Mucosa of descending colon (tissue), 3 donors: ENCODE data around the gene CCDC186. TPM values are rescaled to one million over a fixed set of nuclear protein-coding genes. Genes with fewer than 3 reads are reported as not detected.
"Not testable (repeated sequence)": the region's sequence is repeated elsewhere in the genome, so short reads cannot be mapped to it uniquely, and the experiment has no call there.

Experiments
- ATAC-seq: fragments of 200-7000 bp; cut with Tn5 transposase; one replicate; pipeline ENCODE4 v1.9.1; 2020; ENCODE audit warnings: mild to moderate bottlenecking, moderate library complexity
- DNase-seq, 3 donors: peaks; one replicate each; pipeline ENCODE4 v3.0.0-alpha.2; 2020
- H3K36me3 ChIP-seq: fragments of 200-600 bp; one replicate; pipeline ENCODE4 v1.8.0; 2021; ENCODE audit warnings: low read depth, mild to moderate bottlenecking
- H3K4me1 ChIP-seq: fragments of 200-600 bp; one replicate; pipeline ENCODE4 v1.8.0; 2021; ENCODE audit warnings: low read depth, mild to moderate bottlenecking
- H3K4me3 ChIP-seq: fragments of 200-600 bp; one replicate; pipeline ENCODE4 v1.8.0; 2021; ENCODE audit warnings: mild to moderate bottlenecking
- H3K9me3 ChIP-seq: fragments of 200-600 bp; one replicate; pipeline ENCODE4 v1.8.0; 2021; ENCODE audit warnings: mild to moderate bottlenecking
- CTCF ChIP-seq: fragments of 200-600 bp; IDR thresholded peaks from one replicate; pipeline ENCODE4 v1.8.0; 2022; ENCODE audit warnings: antibody characterized with exemption, mild to moderate bottlenecking
- intact Hi-C, 2 donors: fragments of 100-400 bp; cut with DNase I in 1 of 2; cut with micrococcal nuclease in 1 of 2; formaldehyde crosslinking; loops; one replicate each; pipeline versions ENCODE4 v1.11.0 to v1.11.1; 2022; cut with DNase I, micrococcal nuclease
- total RNA-seq, 3 donors: library from RNA; stranded (reverse); fragmentation: NEBNext Ultra II Directional in 2 of 3; extraction: Animal tissue kit (Norgen Biotek cat#: 25700) in 2 of 3; gene quantifications; one replicate each; pipeline versions ENCODE4 v1.2.1 to v1.2.4, GENCODE V29; 2021 to 2023
- donor health status: DM: no; HTN: no; CAD: no; lungs with moderate emphysema.
- donor health status: DM: no; HTN: no; CAD: no.
- donor health status: DM: no; HTN: yes; CAD: no.

The CCDC186 gene
- total RNA-seq, 3 donors from 2014 or later: 36.4 to 54.8 (median 53.6) TPM

DNA sequence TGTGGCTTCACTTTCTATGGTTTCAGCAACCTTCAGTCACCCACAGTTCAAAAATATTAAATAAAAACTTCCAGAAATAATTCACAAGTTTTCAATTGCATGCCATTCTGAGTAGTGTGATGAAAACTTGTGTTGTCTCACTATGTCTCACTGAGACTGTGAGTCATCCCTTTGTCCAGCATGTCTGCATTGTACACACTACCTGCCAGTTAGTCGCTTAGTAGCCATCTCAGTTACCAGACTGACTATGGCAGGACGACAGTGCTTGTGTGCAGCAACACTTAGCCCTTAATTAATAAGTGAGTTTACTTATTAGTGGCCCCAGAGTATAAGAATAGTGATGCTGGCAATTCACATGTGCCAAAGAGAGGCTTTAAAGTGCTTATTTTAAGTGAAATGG is 22.5 kb downstream of the CCDC186 start:
- H3K4me3 ChIP-seq: no peak overlapping the region
- no peaks in the 10 kb centered on the region for H3K9me3 ChIP-seq
- H3K4me1 ChIP-seq: no peaks in the 10 kb centered on the region
- no peak for ATAC-seq
- intact Hi-C loops: no loop called here
- H3K36me3 ChIP-seq: no peaks in the 10 kb centered on the region
- no peak for TF ChIP-seq CTCF
- DNase-seq: no peak

DNA sequence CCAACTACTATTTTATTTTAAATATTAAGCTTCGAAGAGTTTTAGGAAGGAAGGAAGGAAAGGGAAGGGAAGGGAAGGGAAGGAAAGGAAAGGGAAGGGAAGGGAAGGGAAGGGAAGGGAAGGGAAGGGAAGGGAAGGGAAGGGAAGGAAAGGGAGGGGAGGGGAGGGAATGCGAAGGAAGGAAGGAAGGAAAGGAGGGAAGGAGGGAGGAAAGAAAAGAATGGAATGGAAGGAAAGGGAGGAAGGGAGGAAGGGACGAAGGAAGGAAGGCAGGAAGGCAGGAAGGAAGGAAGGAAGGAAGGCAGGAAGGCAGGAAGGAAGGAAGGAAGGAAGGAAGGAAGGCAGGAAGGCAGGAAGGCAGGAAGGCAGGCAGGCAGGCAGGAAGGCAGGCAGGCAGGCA is 24.5 kb downstream of the CCDC186 start:
- H3K4me1 ChIP-seq, ATAC-seq, intact Hi-C loops, H3K36me3 ChIP-seq, H3K9me3 ChIP-seq, H3K4me3 ChIP-seq, DNase-seq: not testable (repeated sequence)

DNA sequence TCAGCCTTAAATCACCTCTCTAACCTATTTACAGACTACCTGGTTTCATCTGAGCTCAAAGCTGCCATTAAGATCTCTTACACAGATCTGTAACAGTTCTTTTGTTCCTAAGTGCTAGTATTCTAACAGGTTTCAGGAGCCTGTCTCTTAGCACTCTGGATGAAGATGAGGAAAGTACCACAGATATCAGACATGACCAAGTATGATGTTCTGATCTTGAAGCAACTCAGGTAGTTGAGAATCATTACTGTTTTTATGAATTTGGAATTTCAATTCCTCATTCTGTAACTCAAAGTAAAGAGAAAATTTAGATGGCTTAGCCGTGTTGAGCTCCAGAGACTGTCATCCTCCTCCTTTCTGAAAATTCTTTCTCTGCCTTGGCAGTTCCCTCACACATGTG is 30.8 kb downstream of the CCDC186 start:
- no peak overlapping the region for H3K4me3 ChIP-seq
- intact Hi-C loops: no loop called here
- H3K36me3 ChIP-seq: no peaks in the 10 kb centered on the region
- no peak for TF ChIP-seq CTCF
- H3K9me3 ChIP-seq: no peaks in the 10 kb centered on the region
- no peak for DNase-seq
- ATAC-seq: no peak
- H3K4me1 ChIP-seq: no peaks in the 10 kb centered on the region

GRCh38 chr10:114142018-114142417 is 32.0 kb downstream of the CCDC186 start:
- intact Hi-C loops: no loop called here
- Histone ChIP-seq H3K9me3 (no peaks in the 10 kb centered on the region), H3K4me1 (no peaks in the 10 kb centered on the region), H3K36me3 (no peaks in the 10 kb centered on the region), H3K4me3 (no peak overlapping the region)
- DNase-seq (no peak), ATAC-seq (peak; percentile 81)
- TF ChIP-seq CTCF: no peak

- H3K4me1 ChIP-seq, intact Hi-C loops, H3K4me3 ChIP-seq, H3K9me3 ChIP-seq, DNase-seq, ATAC-seq, H3K36me3 ChIP-seq: not testable (repeated sequence)
Observed at GRCh38 chr10:114140827-114141226, 33.2 kb downstream of the CCDC186 start.

GRCh38 chr10:114140036-114140435 is 34.0 kb downstream of the CCDC186 start:
- DNase-seq (no peak), ATAC-seq (no peak)
- Histone ChIP-seq H3K4me1 (no peaks in the 10 kb centered on the region), H3K4me3 (no peak overlapping the region), H3K36me3 (no peaks in the 10 kb centered on the region), H3K9me3 (no peaks in the 10 kb centered on the region)
- intact Hi-C loops: no loop called here
- TF ChIP-seq CTCF: no peak

DNA sequence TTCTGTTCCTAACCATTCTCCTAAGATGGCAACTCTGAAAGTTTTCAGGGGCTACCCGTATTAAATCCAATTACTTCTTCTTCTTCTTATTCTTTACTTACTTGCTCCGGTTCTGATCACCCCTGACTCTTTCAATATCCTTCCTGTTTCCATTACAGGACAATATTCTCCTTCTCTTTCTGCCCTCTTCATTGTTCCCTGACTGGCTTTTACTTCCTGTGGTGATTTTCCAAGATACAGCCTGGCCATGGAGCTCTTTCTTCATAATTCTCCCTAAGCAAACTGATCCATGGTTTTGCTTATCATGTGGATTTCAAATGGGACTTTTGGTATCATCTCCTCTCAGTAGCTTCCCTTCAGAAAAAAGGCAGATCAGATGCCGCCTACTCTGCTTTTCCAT is 35.4 kb downstream of the CCDC186 start:
- TF ChIP-seq CTCF: no peak
- H3K4me3 ChIP-seq: no peak overlapping the region
- intact Hi-C loops: no loop called here
- ATAC-seq (no peak), DNase-seq (no peak)
- H3K4me1 ChIP-seq: no peaks in the 10 kb centered on the region
- H3K36me3 ChIP-seq: no peaks in the 10 kb centered on the region
- H3K9me3 ChIP-seq: no peaks in the 10 kb centered on the region
